Ovary (tissue), 3 donors: ENCODE results near the gene WNT9B.

Experiments used
- EP300 ChIP-seq: sonication (generic); formaldehyde crosslinking; IDR thresholded peaks from one replicate; pipeline ENCODE4 v1.6.1; 2017; ENCODE audit warnings: antibody characterized with exemption
- TF ChIP-seq, protein P1 (sequence below), 3 donors: fragments of 450-650 bp in 2 of 3; fragments of 200-600 bp in 1 of 3; IDR thresholded peaks; one replicate each; pipeline versions ENCODE4 v1.5.1 to v1.8.0; 2016 to 2022; ENCODE audit warnings: antibody characterized with exemption in 3 of 3, mild to moderate bottlenecking in 1 of 3
- donor health status: DM: no; HTN: no; CAD: no.

DNA sequence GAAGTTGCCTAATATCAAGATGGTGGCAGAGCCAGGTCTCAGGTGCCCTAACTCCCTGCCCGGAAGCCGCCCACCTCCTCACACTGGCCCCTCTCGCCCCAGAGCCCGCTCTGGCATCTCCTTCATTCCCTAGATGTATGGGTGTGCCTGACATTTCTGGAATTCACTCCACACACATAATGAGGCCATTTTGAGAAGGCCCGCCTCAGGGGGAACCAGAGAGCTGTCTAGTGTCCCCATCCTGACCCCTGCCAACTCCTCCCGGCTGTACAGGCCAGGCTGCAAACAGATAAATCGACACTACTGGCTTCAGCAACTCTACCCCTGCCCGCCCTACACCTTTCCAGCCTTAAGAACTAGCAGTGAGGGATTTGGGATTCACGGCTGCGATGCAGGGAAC, 40.5 kb upstream of the WNT9B start:
- no peak for TF ChIP-seq EP300
- TF ChIP-seq, protein P1, sequence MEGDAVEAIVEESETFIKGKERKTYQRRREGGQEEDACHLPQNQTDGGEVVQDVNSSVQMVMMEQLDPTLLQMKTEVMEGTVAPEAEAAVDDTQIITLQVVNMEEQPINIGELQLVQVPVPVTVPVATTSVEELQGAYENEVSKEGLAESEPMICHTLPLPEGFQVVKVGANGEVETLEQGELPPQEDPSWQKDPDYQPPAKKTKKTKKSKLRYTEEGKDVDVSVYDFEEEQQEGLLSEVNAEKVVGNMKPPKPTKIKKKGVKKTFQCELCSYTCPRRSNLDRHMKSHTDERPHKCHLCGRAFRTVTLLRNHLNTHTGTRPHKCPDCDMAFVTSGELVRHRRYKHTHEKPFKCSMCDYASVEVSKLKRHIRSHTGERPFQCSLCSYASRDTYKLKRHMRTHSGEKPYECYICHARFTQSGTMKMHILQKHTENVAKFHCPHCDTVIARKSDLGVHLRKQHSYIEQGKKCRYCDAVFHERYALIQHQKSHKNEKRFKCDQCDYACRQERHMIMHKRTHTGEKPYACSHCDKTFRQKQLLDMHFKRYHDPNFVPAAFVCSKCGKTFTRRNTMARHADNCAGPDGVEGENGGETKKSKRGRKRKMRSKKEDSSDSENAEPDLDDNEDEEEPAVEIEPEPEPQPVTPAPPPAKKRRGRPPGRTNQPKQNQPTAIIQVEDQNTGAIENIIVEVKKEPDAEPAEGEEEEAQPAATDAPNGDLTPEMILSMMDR (IDR thresholded peaks at IDR 0.05), result no peak
